ENCODE measurements around the gene MRGPRF. TPM values are rescaled to one million over a fixed set of nuclear protein-coding genes. Genes with fewer than 3 reads are reported as not detected.

MRGPRF gene
- total RNA-seq, 1 experiment from 2014 or later = 2.0 TPM

GRCh38 chr11:69035150-69035945 lies 22.3 kb upstream of the MRGPRF start:
- H3K9me3 ChIP-seq = no peaks in the 10 kb centered on the region
- no peak for DNase-seq
- no peaks in the 10 kb centered on the region for H3K36me3 ChIP-seq
- no peak overlapping the region for H3K4me3 ChIP-seq
- H3K27me3 ChIP-seq = no peaks in the 10 kb centered on the region

GRCh38 chr11:69034123-69034867 lies 21.2 kb upstream of the MRGPRF start:
- no peaks in the 10 kb centered on the region for H3K27me3 ChIP-seq
- H3K9me3 ChIP-seq = no peaks in the 10 kb centered on the region
- no peaks in the 10 kb centered on the region for H3K36me3 ChIP-seq
- no peak for DNase-seq
- H3K4me3 ChIP-seq = no peak overlapping the region

- Histone ChIP-seq H3K36me3 (no peaks in the 10 kb centered on the region), H3K9me3 (no peaks in the 10 kb centered on the region), H3K4me3 (no peak overlapping the region), H3K27me3 (no peaks in the 10 kb centered on the region)
- no peak for DNase-seq
Measured at GRCh38 chr11:69033431-69033830, 20.4 kb upstream of the MRGPRF start.

- Histone ChIP-seq H3K4me3 (no peak overlapping the region), H3K27me3 (no peaks in the 10 kb centered on the region), H3K36me3 (no peaks in the 10 kb centered on the region), H3K9me3 (no peaks in the 10 kb centered on the region)
- DNase-seq = no peak
Measured at GRCh38 chr11:69032833-69033232, 19.8 kb upstream of the MRGPRF start.

GRCh38 chr11:69030301-69030700 lies 17.3 kb upstream of the MRGPRF start:
- Histone ChIP-seq H3K27me3 (no peaks in the 10 kb centered on the region), H3K4me3 (no peak overlapping the region), H3K36me3 (no peaks in the 10 kb centered on the region), H3K9me3 (no peaks in the 10 kb centered on the region)
- DNase-seq = no peak

- DNase-seq = no peak
- H3K4me3 ChIP-seq = no peak overlapping the region
- no peaks in the 10 kb centered on the region for H3K27me3 ChIP-seq
- no peaks in the 10 kb centered on the region for H3K36me3 ChIP-seq
- no peaks in the 10 kb centered on the region for H3K9me3 ChIP-seq
Measured at GRCh38 chr11:69027704-69028372, 14.8 kb upstream of the MRGPRF start.

GRCh38 chr11:69024509-69024908 lies 11.5 kb upstream of the MRGPRF start:
- H3K4me3 ChIP-seq = no peak overlapping the region
- DNase-seq = no peak
- H3K27me3 ChIP-seq = no peaks in the 10 kb centered on the region
- no peaks in the 10 kb centered on the region for H3K36me3 ChIP-seq
- no peaks in the 10 kb centered on the region for H3K9me3 ChIP-seq

- no peak overlapping the region for H3K4me3 ChIP-seq
- H3K36me3 ChIP-seq = no peaks in the 10 kb centered on the region
- DNase-seq = no peak
- no peaks in the 10 kb centered on the region for H3K27me3 ChIP-seq
- H3K9me3 ChIP-seq = no peaks in the 10 kb centered on the region
Measured at GRCh38 chr11:69022260-69022659, 9.2 kb upstream of the MRGPRF start.

GRCh38 chr11:69018924-69019323 lies 5.9 kb upstream of the MRGPRF start:
- Histone ChIP-seq H3K4me3 (no peak overlapping the region), H3K27me3 (no peaks in the 10 kb centered on the region), H3K9me3 (no peaks in the 10 kb centered on the region), H3K36me3 (no peaks in the 10 kb centered on the region)
- DNase-seq = no peak

- Histone ChIP-seq H3K4me3 (no peak overlapping the region), H3K27me3 (no peaks in the 10 kb centered on the region), H3K9me3 (no peaks in the 10 kb centered on the region), H3K36me3 (no peaks in the 10 kb centered on the region)
- no peak for DNase-seq
Measured at GRCh38 chr11:69017951-69018350, 4.9 kb upstream of the MRGPRF start.

GRCh38 chr11:69014898-69015549 lies 2.0 kb upstream of the MRGPRF start:
- no peak overlapping the region for H3K4me3 ChIP-seq
- H3K36me3 ChIP-seq = no peaks in the 10 kb centered on the region
- no peaks in the 10 kb centered on the region for H3K9me3 ChIP-seq
- no peaks in the 10 kb centered on the region for H3K27me3 ChIP-seq
- no peak for DNase-seq

GRCh38 chr11:69014084-69014851 lies 1.2 kb upstream of the MRGPRF start:
- Histone ChIP-seq H3K36me3 (no peaks in the 10 kb centered on the region), H3K9me3 (no peaks in the 10 kb centered on the region), H3K4me3 (no peak overlapping the region), H3K27me3 (no peaks in the 10 kb centered on the region)
- peak; percentile 47 for DNase-seq

GRCh38 chr11:69012092-69013008 lies 696 bp downstream of the MRGPRF start:
- Histone ChIP-seq H3K36me3 (no peaks in the 10 kb centered on the region), H3K4me3 (peak overlapping the region; percentile 31), H3K27me3 (no peaks in the 10 kb centered on the region), H3K9me3 (no peaks in the 10 kb centered on the region)
- DNase-seq = no peak

- Histone ChIP-seq H3K9me3 (no peaks in the 10 kb centered on the region), H3K4me3 (no peak overlapping the region), H3K36me3 (no peaks in the 10 kb centered on the region), H3K27me3 (no peaks in the 10 kb centered on the region)
- no peak for DNase-seq
Measured at GRCh38 chr11:69011624-69012091, 1.4 kb downstream of the MRGPRF start.

- no peak for DNase-seq
- no peak overlapping the region for H3K4me3 ChIP-seq
- H3K36me3 ChIP-seq = no peaks in the 10 kb centered on the region
- no peaks in the 10 kb centered on the region for H3K27me3 ChIP-seq
- H3K9me3 ChIP-seq = no peaks in the 10 kb centered on the region
Measured at GRCh38 chr11:69010964-69011623, 2.0 kb downstream of the MRGPRF start.

Data from MG63 (cell line).